Left ventricle myocardium inferior (tissue), 1 donor: Measurements from ENCODE around the gene UBN1. TPM values are rescaled to one million over a fixed set of nuclear protein-coding genes. Genes with fewer than 3 reads are reported as not detected.

Experiments used
- DNase-seq: peaks from one replicate; pipeline ENCODE4 v3.0.0-alpha.2; 2020
- H3K27ac ChIP-seq: fragments of 200-600 bp; replicated peaks from 2 replicates; pipeline ENCODE4 v1.8.0; 2021
- H3K27me3 ChIP-seq: fragments of 200-600 bp; 2 replicates; pipeline ENCODE4 v1.8.0; 2021; ENCODE audit warnings: low read depth
- H3K36me3 ChIP-seq: fragments of 200-600 bp; 2 replicates; pipeline ENCODE4 v1.8.0; 2021
- H3K4me1 ChIP-seq: fragments of 200-600 bp; 2 replicates; pipeline ENCODE4 v1.8.0; 2021
- H3K4me3 ChIP-seq: fragments of 200-600 bp; 2 replicates; pipeline ENCODE4 v1.8.0; 2021; ENCODE audit warnings: mild to moderate bottlenecking, moderate library complexity
- H3K9me3 ChIP-seq: fragments of 200-600 bp; replicated peaks from 2 replicates; pipeline ENCODE4 v1.8.0; 2021
- CTCF ChIP-seq: fragments of 200-600 bp; IDR thresholded peaks from 2 replicates; pipeline ENCODE4 v1.8.0; 2021; ENCODE audit warnings: antibody characterized with exemption, mild to moderate bottlenecking, borderline replicate concordance
- intact Hi-C: fragments of 100-400 bp; cut with micrococcal nuclease; formaldehyde crosslinking; loops from one replicate; pipeline ENCODE4 v1.11.0; 2022
- total RNA-seq: library from RNA; stranded (reverse); fragmentation: NEBNext Ultra II Directional; extraction: Animal tissue kit (Norgen Biotek cat#: 25700); gene quantifications from one replicate; pipeline ENCODE4 v1.2.1, GENCODE V29; 2021
- donor health status: DM: no; HTN: yes; CAD: no; lungs with severe emphysema.

Gene UBN1
- total RNA-seq, 1 donor from 2014 or later = 41.1 TPM

DNA sequence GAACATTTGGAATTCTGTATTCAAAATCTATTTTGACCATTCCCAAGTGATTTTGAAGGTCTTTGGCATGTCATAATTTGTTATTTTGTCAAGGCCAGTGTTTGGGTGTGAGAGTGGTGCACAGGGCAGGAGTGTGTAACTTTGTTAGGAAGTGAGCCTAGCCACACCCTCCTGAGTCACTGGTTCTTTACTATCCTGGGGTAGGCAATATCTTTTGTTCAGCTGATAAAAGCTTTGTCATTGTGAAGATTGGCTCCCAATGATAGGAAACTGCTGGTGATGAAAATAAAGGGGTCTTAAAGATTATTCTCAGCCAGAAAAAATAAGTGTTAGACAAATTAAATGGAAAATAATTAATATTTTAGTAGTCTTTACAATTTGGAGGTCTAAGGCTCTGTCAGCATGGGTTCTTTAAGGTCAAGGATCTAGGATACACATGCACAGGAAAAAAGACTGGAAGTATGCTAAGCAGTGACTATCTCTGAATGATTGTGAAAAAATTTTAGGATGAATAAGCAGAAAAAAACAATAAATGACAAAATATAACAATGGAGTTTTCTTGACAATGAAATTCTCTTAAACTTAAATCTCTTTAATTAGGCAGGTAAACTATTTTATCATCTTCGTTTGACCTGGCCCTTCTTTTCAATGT, 5.1 kb downstream of the UBN1 start:
- H3K4me1 ChIP-seq = peaks cover 62% of the 10 kb centered on the region
- H3K4me3 ChIP-seq = no peak overlapping the region
- no peaks in the 10 kb centered on the region for H3K9me3 ChIP-seq
- H3K27me3 ChIP-seq = no peaks in the 10 kb centered on the region
- intact Hi-C loops = no loop called here
- DNase-seq = no peak
- H3K36me3 ChIP-seq = peaks cover 45% of the 10 kb centered on the region
- peak overlapping the region; percentile 59 for H3K27ac ChIP-seq
- TF ChIP-seq CTCF = no peak

DNA sequence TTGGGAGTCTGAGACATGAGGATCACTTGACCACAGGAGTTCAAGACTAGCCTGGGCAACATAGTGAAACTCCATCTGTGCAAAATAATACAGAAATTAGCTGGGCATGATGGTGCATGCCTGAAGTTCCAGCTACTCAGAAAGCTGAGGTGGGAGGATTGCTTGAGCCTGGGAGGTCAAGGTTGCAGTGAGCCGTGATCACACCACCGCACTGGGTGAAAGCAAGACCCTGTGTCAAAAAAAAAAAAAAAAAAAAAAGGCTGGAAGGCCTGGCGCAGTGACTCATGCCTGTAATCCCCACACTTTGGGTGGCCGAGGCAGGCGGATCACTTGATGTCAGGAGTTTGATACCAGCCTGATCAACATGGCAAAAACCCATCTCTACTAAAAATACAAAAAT, 8.1 kb downstream of the UBN1 start:
- Histone ChIP-seq H3K27ac (no peak overlapping the region), H3K9me3 (no peaks in the 10 kb centered on the region), H3K27me3 (no peaks in the 10 kb centered on the region), H3K4me1 (peaks cover 53% of the 10 kb centered on the region), H3K36me3 (peaks cover 75% of the 10 kb centered on the region), H3K4me3 (no peak overlapping the region)
- intact Hi-C loops = no loop called here
- no peak for TF ChIP-seq CTCF
- no peak for DNase-seq

DNA sequence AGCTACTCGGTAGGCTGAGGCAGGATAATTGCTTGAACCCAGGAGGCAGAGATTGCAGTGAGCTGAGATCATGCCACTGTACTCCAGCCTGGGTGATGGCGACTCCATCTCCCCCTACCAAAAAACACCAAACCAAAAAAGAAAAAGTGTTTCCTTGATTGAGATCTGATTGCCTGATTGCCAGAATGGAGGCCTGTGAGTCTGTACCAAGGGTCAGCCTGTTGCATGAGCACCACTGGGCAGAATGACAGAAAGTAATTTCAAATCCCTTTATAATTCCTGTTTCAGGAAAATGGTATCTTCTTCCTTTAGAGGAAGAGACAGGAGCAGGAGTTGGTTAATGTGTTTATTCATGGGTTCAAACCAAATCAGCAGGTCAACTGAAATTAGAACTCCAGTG, 8.5 kb downstream of the UBN1 start:
- H3K27me3 ChIP-seq = no peaks in the 10 kb centered on the region
- H3K9me3 ChIP-seq = no peaks in the 10 kb centered on the region
- no peak for DNase-seq
- no peak overlapping the region for H3K4me3 ChIP-seq
- H3K27ac ChIP-seq = no peak overlapping the region
- intact Hi-C loops = no loop called here
- peaks cover 53% of the 10 kb centered on the region for H3K4me1 ChIP-seq
- peaks cover 79% of the 10 kb centered on the region for H3K36me3 ChIP-seq
- no peak for TF ChIP-seq CTCF

GRCh38 chr16:4859190-4859899, 12.1 kb downstream of the UBN1 start:
- H3K4me1 ChIP-seq = peaks cover 50% of the 10 kb centered on the region
- DNase-seq = no peak
- no peak overlapping the region for H3K4me3 ChIP-seq
- H3K9me3 ChIP-seq = no peaks in the 10 kb centered on the region
- no peaks in the 10 kb centered on the region for H3K27me3 ChIP-seq
- peaks cover 89% of the 10 kb centered on the region for H3K36me3 ChIP-seq
- peak overlapping the region; percentile 65 for H3K27ac ChIP-seq
- no peak for TF ChIP-seq CTCF
- intact Hi-C loops = no loop called here

DNA sequence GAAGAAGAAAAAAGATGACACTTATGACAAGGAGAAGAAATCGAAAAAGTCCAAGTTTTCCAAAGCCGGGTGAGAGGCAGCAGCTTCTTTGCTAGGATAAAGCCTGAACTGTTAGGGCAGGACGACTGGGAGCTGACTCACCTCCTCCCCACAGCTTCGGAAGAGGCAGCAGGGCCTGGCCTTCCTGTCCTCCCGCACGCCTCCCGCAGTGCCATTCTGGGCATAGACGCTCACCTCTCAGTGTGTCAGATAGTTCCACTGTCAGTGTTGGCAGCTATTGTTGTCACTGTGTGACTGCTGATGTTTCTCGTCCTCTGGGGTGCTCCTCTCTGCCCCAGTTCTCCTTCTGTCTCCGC, 12.6 kb downstream of the UBN1 start:
- DNase-seq = no peak
- no peaks in the 10 kb centered on the region for H3K27me3 ChIP-seq
- H3K9me3 ChIP-seq = no peaks in the 10 kb centered on the region
- peaks cover 83% of the 10 kb centered on the region for H3K36me3 ChIP-seq
- H3K4me3 ChIP-seq = no peak overlapping the region
- TF ChIP-seq CTCF = no peak
- H3K27ac ChIP-seq = peak overlapping the region; percentile 65
- intact Hi-C loops = no loop called here
- peaks cover 56% of the 10 kb centered on the region for H3K4me1 ChIP-seq
